Measurements from ENCODE around the gene G6PC2. TPM values are rescaled to one million over a fixed set of nuclear protein-coding genes. Genes with fewer than 3 reads are reported as not detected.
A peak's percentile ranks its signal among the peaks of the same experiment; 100 is the strongest.

G6PC2 gene
- total RNA-seq, 1 experiment from 2014 or later = not detected

- no peak for TF ChIP-seq CTCF (conservative IDR thresholded peaks at IDR 0.05; ENCODE audit: low read depth, low read length)
- TF ChIP-seq EZH2 (IDR thresholded peaks at IDR 0.05; ENCODE audit: borderline replicate concordance, low read depth, low read length, poor library complexity, severe bottlenecking) = no peak
These were observed 15.2 kb downstream of the G6PC2 start for GRCh38 chr2:168916331-168916675.

GRCh38 chr2:168920504-168921157 is 19.5 kb downstream of the G6PC2 start:
- no peaks in the 10 kb centered on the region for H3K9me3 ChIP-seq (ENCODE audit: low read depth, low read length, poor library complexity, severe bottlenecking)
- CTCF ChIA-PET = no interaction called here
- no peak overlapping the region for H3K4me3 ChIP-seq (ENCODE audit: low read depth, low read length, poor library complexity, severe bottlenecking)
- POLR2A ChIA-PET (ENCODE audit: low non-redundant PET) = no interaction called here
- peak; percentile 58 for DNase-seq (ENCODE audit: low spot score)
- TF ChIP-seq CTCF (conservative IDR thresholded peaks at IDR 0.05; ENCODE audit: low read depth, low read length) (peak; percentile 65), EZH2 (IDR thresholded peaks at IDR 0.05; ENCODE audit: borderline replicate concordance, low read depth, low read length, poor library complexity, severe bottlenecking) (no peak)
- peaks cover 6% of the 10 kb centered on the region for H3K27me3 ChIP-seq (replicated peaks; ENCODE audit: insufficient read depth, low read depth, low read length, poor library complexity)
- H3K36me3 ChIP-seq (ENCODE audit: insufficient read depth, low read length, poor library complexity, severe bottlenecking) = no peaks in the 10 kb centered on the region
- intact Hi-C loops (cut with micrococcal nuclease; ENCODE audit: unreplicated experiment) = loop anchor here (1.0 to 2.0 kb wide), 2 partner anchors 147 to 574 kb away; no protein-coding TSS in a partner anchor
- no peaks in the 10 kb centered on the region for H3K4me1 ChIP-seq (ENCODE audit: insufficient read depth, low read length, poor library complexity, severe bottlenecking)
- BruUV-seq (replicated peaks) = no TSS peak
- H3K27ac ChIP-seq (ENCODE audit: low read depth, low read length, poor library complexity, severe bottlenecking) = no peak overlapping the region

More at GRCh38 chr2:168916331-168916675, 15.2 kb downstream of the G6PC2 start:
- Histone ChIP-seq H3K27me3 (replicated peaks; ENCODE audit: insufficient read depth, low read depth, low read length, poor library complexity) (peaks cover 6% of the 10 kb centered on the region), H3K36me3 (ENCODE audit: insufficient read depth, low read length, poor library complexity, severe bottlenecking) (no peaks in the 10 kb centered on the region), H3K4me1 (ENCODE audit: insufficient read depth, low read length, poor library complexity, severe bottlenecking) (no peaks in the 10 kb centered on the region), H3K4me3 (ENCODE audit: low read depth, low read length, poor library complexity, severe bottlenecking) (no peak overlapping the region), H3K27ac (ENCODE audit: low read depth, low read length, poor library complexity, severe bottlenecking) (no peak overlapping the region), H3K9me3 (ENCODE audit: low read depth, low read length, poor library complexity, severe bottlenecking) (no peaks in the 10 kb centered on the region)
- intact Hi-C loops (cut with micrococcal nuclease; ENCODE audit: unreplicated experiment) = no loop called here
- POLR2A ChIA-PET (ENCODE audit: low non-redundant PET) = no interaction called here
- CTCF ChIA-PET = no interaction called here
- no TSS peak for BruUV-seq (replicated peaks)
- no peak for DNase-seq (ENCODE audit: low spot score)

GRCh38 chr2:168926621-168927386 is 25.7 kb downstream of the G6PC2 start:
- Histone ChIP-seq H3K27ac (ENCODE audit: low read depth, low read length, poor library complexity, severe bottlenecking) (no peak overlapping the region), H3K9me3 (ENCODE audit: low read depth, low read length, poor library complexity, severe bottlenecking) (no peaks in the 10 kb centered on the region), H3K27me3 (replicated peaks; ENCODE audit: insufficient read depth, low read depth, low read length, poor library complexity) (no peaks in the 10 kb centered on the region), H3K4me3 (ENCODE audit: low read depth, low read length, poor library complexity, severe bottlenecking) (no peak overlapping the region), H3K36me3 (ENCODE audit: insufficient read depth, low read length, poor library complexity, severe bottlenecking) (no peaks in the 10 kb centered on the region), H3K4me1 (ENCODE audit: insufficient read depth, low read length, poor library complexity, severe bottlenecking) (no peaks in the 10 kb centered on the region)
- DNase-seq (ENCODE audit: low spot score) = no peak
- BruUV-seq (replicated peaks) = no TSS peak
- TF ChIP-seq CTCF (conservative IDR thresholded peaks at IDR 0.05; ENCODE audit: low read depth, low read length) (no peak), EZH2 (IDR thresholded peaks at IDR 0.05; ENCODE audit: borderline replicate concordance, low read depth, low read length, poor library complexity, severe bottlenecking) (no peak)
- POLR2A ChIA-PET (ENCODE audit: low non-redundant PET) = interaction anchor here (0.6 kb wide), 1 partner anchor 187 kb away, joined by 4 read pairs; no protein-coding TSS in a partner anchor
- intact Hi-C loops (cut with micrococcal nuclease; ENCODE audit: unreplicated experiment) = no loop called here
- CTCF ChIA-PET = no interaction called here
